Adipose tissue (tissue), 3 donors: ENCODE results near the gene C2orf92. TPM values are rescaled to one million over a fixed set of nuclear protein-coding genes. Genes with fewer than 3 reads are reported as not detected.
"Not testable (repeated sequence)": the region's sequence is repeated elsewhere in the genome, so short reads cannot be mapped to it uniquely, and the experiment has no call there.

Source experiments
- H3K27ac ChIP-seq: one replicate; pipeline ENCODE4 v1.5.1; 2013; ENCODE audit warnings: low read depth, low read length
- WGBS, 3 donors: extraction: QIAGEN DNeasy Blood & Tissue Kit; methylation state at CpG; one replicate each; pipeline ENCODE4 v1.1.7; 2013; 5-methylcytosine and 5-hydroxymethylcytosine counted together
- polyA plus RNA-seq, 3 donors: library from polyadenylated mRNA; stranded (reverse); fragments of 200-250 nt; gene quantifications; one replicate each; pipeline ENCODE4 v1.2.3, GENCODE V29; 2013
- donor health status: healthy with polysubstance abuse.
- donor health status: Bipolar disorder and iron deficiency.
- donor health status: healthy.

The C2orf92 gene
- polyA plus RNA-seq, 3 donors: 3.7 to 9.7 (median 4.3) TPM

DNA sequence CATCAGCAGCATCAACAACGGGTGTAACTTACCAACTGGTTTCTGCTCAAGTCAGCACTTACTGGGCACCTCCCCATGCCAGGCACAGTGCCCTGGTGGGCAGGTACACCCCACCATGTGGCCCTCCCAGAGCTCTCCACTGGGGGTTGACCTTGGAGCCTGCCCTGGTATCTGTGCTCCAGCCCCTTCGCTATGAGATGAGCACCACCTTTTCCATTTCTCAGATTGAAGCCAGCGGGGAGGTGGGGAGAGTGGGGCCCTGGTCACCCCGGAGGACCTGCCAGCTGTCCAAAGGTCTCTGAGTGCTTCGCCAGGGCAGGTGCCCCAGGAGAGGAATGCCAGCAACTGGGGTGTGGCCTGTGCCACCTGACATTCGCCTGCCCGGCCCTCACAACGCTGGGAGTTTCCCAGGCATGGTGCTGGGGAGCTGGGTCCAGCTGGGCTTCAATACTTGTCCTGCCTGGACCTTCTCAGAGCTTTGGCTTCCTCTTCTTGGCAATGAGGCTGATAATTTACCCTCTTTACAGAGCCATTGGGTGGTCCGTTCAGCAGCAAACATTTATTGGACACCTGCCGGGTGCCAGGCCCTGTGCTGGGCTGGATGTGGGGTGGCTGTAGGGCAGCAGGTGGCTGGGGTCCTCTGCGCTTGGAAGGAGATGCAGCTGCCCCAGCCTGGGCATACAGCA lies 38.0 kb downstream of the C2orf92 start:
- WGBS, 3 donors: 59 to 89% (median 86%) methylated on average over 11 of the region's 11 CpGs
- H3K27ac ChIP-seq: no peak overlapping the region

- WGBS, 3 donors: 59 to 90% (median 61%) methylated on average over 4 of the region's 4 CpGs
These were observed 38.5 kb downstream of the C2orf92 start for GRCh38 chr2:97708048-97708380.

GRCh38 chr2:97708608-97709007 lies 39.1 kb downstream of the C2orf92 start:
- 85 to 91% (median 89%) methylated on average over 8 of the region's 8 CpGs for WGBS, 3 donors
- H3K27ac ChIP-seq: no peak overlapping the region

More at GRCh38 chr2:97708048-97708380, 38.5 kb downstream of the C2orf92 start:
- no peak overlapping the region for H3K27ac ChIP-seq

GRCh38 chr2:97711394-97711711 lies 41.8 kb downstream of the C2orf92 start:
- no peak overlapping the region for H3K27ac ChIP-seq
- WGBS, 3 donors: 75 to 87% (median 82%) methylated on average over 6 of the region's 6 CpGs

GRCh38 chr2:97712175-97712574 lies 42.7 kb downstream of the C2orf92 start:
- not testable (repeated sequence) for H3K27ac ChIP-seq
- WGBS, 3 donors: 38 to 68% (median 65%) methylated on average over 9 of the region's 9 CpGs

- H3K27ac ChIP-seq: no peak overlapping the region
- 60 to 71% (median 67%) methylated on average over 11 of the region's 11 CpGs for WGBS, 3 donors
These were observed 43.3 kb downstream of the C2orf92 start for GRCh38 chr2:97712693-97713295.

- 72 to 80% (median 73%) methylated on average over 21 of the region's 21 CpGs for WGBS, 3 donors
- H3K27ac ChIP-seq: no peak within 1 kb of the TSS
These were observed 44.0 kb downstream of the C2orf92 start, which contains the start of gene ZAP70 for GRCh38 chr2:97713296-97714083. TSS of gene ZAP70 (plus strand) at chr2:97713576. CDS start at chr2:97724037, 10,461 bp downstream.

GRCh38 chr2:97714084-97714949 lies 44.8 kb downstream of the C2orf92 start:
- WGBS, 3 donors: 76 to 79% (median 77%) methylated on average over 17 of the region's 17 CpGs
- H3K27ac ChIP-seq: no peak overlapping the region

DNA sequence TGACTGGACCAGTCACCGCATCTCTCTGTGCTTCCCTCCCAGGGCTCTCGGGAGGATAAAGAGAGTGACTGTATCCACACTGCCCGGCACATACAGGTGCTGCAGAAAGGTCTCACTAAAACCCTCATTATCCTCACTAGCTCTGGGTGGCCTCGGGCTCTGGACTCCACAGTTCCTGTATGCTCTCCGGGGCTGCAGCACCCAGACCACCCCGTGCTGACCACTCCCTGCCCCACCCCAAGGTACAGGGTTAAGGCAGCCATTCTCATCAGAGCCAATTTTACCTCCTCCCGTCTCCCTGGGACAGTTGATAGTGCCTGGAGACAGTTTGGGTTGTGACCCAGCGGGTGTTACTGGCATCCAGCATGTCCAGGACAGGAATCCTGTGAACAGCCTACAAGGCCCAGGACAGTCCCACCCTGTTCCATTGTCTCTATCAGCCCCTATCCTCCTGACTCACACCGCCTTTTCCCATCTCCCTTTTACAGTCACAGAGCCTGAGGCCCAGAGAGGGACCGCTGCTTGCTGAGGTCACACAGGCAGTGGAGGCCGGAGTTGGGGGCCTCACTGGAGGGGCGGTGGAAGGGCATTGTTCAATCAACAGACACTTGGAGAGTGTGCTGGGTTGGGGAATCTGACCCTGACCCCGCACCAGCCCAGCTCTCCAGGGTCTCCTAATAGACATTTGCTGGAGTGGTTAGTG lies 45.6 kb downstream of the C2orf92 start:
- WGBS, 3 donors: 82 to 88% (median 86%) methylated on average over 13 of the region's 13 CpGs
- no peak overlapping the region for H3K27ac ChIP-seq

DNA sequence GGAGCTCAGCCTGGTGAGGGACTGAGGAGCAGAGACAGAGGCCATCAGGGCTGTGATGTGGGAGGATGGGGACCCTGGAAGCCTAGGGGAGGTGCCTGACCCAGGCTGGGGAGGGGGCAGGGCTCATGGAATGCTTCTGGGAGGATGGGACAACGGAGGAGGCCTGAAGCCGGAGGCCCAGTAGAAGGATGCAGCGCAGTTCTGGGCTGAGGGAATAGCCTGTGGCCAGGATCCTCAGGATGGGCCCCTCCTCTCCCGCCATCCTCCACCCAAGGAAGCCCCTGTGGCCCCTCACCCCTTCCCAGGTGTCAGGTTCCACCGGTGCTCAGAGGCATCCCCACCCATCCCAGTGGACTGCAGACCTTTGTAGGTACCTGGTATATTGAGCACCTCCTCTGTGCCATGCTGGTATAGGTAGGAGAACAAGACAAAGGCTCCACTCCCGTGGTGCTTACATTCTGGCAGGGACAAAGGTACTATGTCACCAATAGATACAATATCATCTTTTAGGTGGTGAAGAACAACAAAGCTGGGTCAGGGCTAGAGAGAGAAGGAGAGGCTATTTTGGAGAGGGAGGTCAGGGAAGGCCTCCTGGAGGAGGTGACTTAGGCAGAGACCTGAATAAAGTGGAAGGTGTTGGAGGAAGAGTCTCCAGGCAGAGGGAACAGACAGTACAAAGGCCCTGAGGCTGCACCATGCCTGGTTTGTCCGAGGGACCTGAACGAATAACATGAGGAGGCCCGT lies 46.6 kb downstream of the C2orf92 start:
- H3K27ac ChIP-seq: no peak overlapping the region
- 83 to 86% (median 84%) methylated on average over 9 of the region's 9 CpGs for WGBS, 3 donors

- WGBS, 3 donors: 78 to 84% (median 81%) methylated on average over 19 to 21 of the region's 21 CpGs
- H3K27ac ChIP-seq: no peak overlapping the region
These were observed 47.4 kb downstream of the C2orf92 start for GRCh38 chr2:97716695-97717612.

DNA sequence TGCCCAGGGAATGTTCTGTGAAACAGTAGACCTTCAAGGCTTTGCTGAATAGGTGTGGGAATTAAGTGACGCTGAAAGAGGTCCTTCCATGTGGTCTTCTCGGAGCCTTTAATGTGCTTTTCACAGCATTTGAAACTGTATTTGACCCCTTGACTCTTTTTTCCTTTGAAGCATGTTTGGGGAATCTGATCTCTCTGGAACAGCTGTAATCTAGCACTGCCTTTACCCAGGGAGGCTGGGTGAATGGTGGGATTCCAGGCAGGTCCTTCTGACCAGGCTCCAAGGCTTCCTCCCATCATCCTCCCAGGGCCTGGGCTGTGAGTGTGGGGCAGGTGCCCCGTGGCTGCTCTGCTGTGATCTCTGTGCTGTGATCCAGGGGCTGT lies 48.1 kb downstream of the C2orf92 start:
- no peak overlapping the region for H3K27ac ChIP-seq
- WGBS, 3 donors: 51 to 62% (median 60%) methylated on average over 3 of the region's 3 CpGs

DNA sequence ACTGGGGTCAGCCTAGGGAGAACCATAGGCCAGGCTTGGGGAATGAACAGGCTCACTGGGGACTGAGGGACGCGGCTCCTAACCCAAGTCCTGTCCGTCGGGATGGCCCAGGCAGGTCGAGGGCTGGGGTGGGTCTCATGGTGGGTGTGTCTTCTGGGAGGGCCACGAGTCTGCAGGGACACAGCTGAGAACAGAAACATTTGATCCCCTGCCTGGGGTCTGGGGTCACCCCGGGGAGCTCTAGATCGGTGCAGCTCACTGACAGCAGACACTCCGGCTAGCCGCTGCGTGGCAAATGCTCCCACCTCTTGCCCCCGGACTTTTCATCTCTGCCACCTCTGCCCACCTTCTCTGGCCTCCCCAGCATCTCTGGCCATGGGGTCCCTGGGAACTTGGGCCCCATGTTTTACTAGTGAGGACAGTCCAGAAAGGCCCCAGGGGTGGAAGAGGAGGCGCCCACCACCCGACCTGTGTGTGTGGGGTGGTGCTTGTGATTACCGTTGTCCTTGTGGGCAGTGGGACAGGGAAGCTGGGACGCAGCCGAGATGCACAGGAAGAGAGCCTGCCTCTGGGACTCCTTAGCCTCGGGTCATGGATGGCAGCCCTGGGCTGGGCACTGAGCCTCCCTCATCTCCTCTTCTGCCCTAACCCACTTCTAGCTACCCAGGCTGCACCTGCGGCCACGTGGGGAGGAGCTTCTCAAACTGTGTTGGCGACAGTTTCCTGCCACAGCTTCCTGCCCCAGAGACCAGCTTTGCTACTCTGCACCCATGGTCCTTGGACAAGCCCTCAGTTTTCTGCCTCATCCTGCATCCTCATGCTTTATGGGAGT lies 48.8 kb downstream of the C2orf92 start:
- no peak overlapping the region for H3K27ac ChIP-seq
- 68 to 73% (median 69%) methylated on average over 19 to 21 of the region's 21 CpGs for WGBS, 3 donors

DNA sequence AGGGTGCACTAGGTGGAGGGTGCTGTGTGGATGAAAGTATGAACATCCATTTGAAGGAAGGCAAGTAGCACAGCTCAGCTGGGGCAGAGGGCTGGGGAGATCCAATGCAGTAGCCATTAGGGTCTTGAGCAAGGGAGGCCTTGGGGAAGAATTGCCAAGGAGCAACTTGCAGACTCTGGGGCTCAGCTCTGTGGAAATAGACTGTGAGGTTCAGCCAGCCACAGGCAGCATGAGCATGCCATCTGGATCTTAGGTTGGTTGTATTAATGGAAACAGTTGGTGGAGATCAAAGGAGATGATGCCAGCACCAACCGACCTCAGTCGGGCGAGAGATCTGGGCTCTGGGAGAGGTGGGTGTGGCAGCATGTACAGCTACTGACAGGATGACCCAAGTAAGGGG lies 49.4 kb downstream of the C2orf92 start:
- 45 to 85% (median 55%) methylated on average over 3 of the region's 3 CpGs for WGBS, 3 donors
- no peak overlapping the region for H3K27ac ChIP-seq

- 92 to 94% (median 93%) methylated on average over 16 of the region's 16 CpGs for WGBS, 3 donors
These were observed 50.0 kb downstream of the C2orf92 start for GRCh38 chr2:97719362-97720155.

More at GRCh38 chr2:97719362-97720155, 50.0 kb downstream of the C2orf92 start:
- H3K27ac ChIP-seq: no peak overlapping the region
